Neural cell (in vitro differentiated cells): ENCODE data around the gene SLC11A2. TPM values are rescaled to one million over a fixed set of nuclear protein-coding genes. Genes with fewer than 3 reads are reported as not detected.

Experiments
- H2AFZ ChIP-seq: fragments of 200-600, 300-800 bp; sonication (generic), shearing (Covaris generic); 2 replicates; pipeline ENCODE4 v1.6.0; 2014; ENCODE audit warnings: low read depth, mild to moderate bottlenecking, antibody characterized with exemption, low read length, moderate library complexity
- H3F3A ChIP-seq: fragments of 200-600 bp; shearing (Covaris generic); 2 replicates; pipeline ENCODE4 v1.6.1; 2016; ENCODE audit warnings: mild to moderate bottlenecking, moderate library complexity, mixed read lengths, antibody characterized with exemption, low read length; ENCODE audit not compliant: insufficient read depth, poor library complexity, severe bottlenecking
- H3K27ac ChIP-seq: fragments of 200-600, 300-800 bp; sonication (generic), shearing (Covaris generic); 2 replicates; pipeline ENCODE4 v1.5.1; 2014; ENCODE audit warnings: mild to moderate bottlenecking, low read length, moderate library complexity
- H3K27me3 ChIP-seq: fragments of 300-800, 200-600 bp; sonication (generic), shearing (Covaris generic); 2 replicates; pipeline ENCODE4 v1.6.0; 2014; ENCODE audit warnings: mild to moderate bottlenecking, low read depth, low read length, moderate library complexity; ENCODE audit not compliant: insufficient read depth
- H3K36me3 ChIP-seq: fragments of 300-800, 200-600 bp; sonication (generic), shearing (Covaris generic); 2 replicates; pipeline ENCODE4 v1.5.1; 2014; ENCODE audit warnings: mild to moderate bottlenecking, antibody characterized with exemption, low read length, moderate library complexity; ENCODE audit not compliant: insufficient read depth
- H3K4me2 ChIP-seq: fragments of 300-800, 200-600 bp; sonication (generic), shearing (Covaris generic); 2 replicates; pipeline ENCODE4 v1.6.0; 2014; ENCODE audit warnings: mild to moderate bottlenecking, low read length
- H3K4me3 ChIP-seq: fragments of 300-800, 200-600 bp; sonication (generic), shearing (Covaris generic); 2 replicates; pipeline ENCODE4 v1.5.1; 2014; ENCODE audit warnings: mild to moderate bottlenecking, low read length, moderate library complexity
- H3K79me2 ChIP-seq: fragments of 200-600 bp; shearing (Covaris generic); replicated peaks from 2 replicates; pipeline ENCODE4 v1.6.0; 2014; ENCODE audit warnings: mild to moderate bottlenecking, low read length, moderate library complexity; ENCODE audit not compliant: insufficient read depth
- H3K9ac ChIP-seq: fragments of 300-800, 200-600 bp; sonication (generic), shearing (Covaris generic); 2 replicates; pipeline ENCODE4 v1.6.1; 2016; ENCODE audit warnings: mild to moderate bottlenecking, low read length, mixed read lengths
- H3K9me2 ChIP-seq: fragments of 200-600 bp; shearing (Covaris generic); 2 replicates; pipeline ENCODE4 v1.6.1; 2016; ENCODE audit warnings: mild to moderate bottlenecking, low read length, mixed read lengths; ENCODE audit not compliant: insufficient read depth
- H3K9me3 ChIP-seq: fragments of 200-600, 300-800 bp; sonication (generic), shearing (Covaris generic); 2 replicates; pipeline ENCODE4 v1.6.1; 2016; ENCODE audit warnings: mild to moderate bottlenecking, mixed run types, low read length, moderate library complexity, mixed read lengths
- H4K20me1 ChIP-seq: fragments of 200-600 bp; shearing (Covaris generic); 2 replicates; pipeline ENCODE4 v1.6.1; 2016; ENCODE audit warnings: mild to moderate bottlenecking, mixed run types; ENCODE audit not compliant: insufficient read depth
- CTCF ChIP-seq: fragments of 450-650 bp; IDR thresholded peaks from 2 replicates; pipeline ENCODE4 v1.5.1; 2014; ENCODE audit warnings: antibody characterized with exemption, mild to moderate bottlenecking, moderate library complexity; ENCODE audit not compliant: poor library complexity, severe bottlenecking
- EP300 ChIP-seq: fragments of 450-650 bp; conservative IDR thresholded peaks from 2 replicates; pipeline ENCODE4 v1.6.1; 2014; ENCODE audit warnings: antibody characterized with exemption, mild to moderate bottlenecking, moderate library complexity; ENCODE audit not compliant: poor library complexity, severe bottlenecking
- EZH2 ChIP-seq: fragments of 200-600, 300-800 bp; shearing (Covaris generic), sonication (generic); IDR thresholded peaks from 2 replicates; pipeline ENCODE4 v1.6.1; 2014; ENCODE audit warnings: antibody characterized with exemption, low read length, borderline replicate concordance, mild to moderate bottlenecking; ENCODE audit not compliant: insufficient read depth, poor library complexity, severe bottlenecking
- MXI1 ChIP-seq: fragments of 450-650 bp; conservative IDR thresholded peaks from 2 replicates; pipeline ENCODE4 v1.6.1; 2014; ENCODE audit warnings: antibody characterized with exemption, mild to moderate bottlenecking; ENCODE audit not compliant: poor library complexity, severe bottlenecking
- POLR2AphosphoS5 ChIP-seq: IDR thresholded peaks from 2 replicates; pipeline ENCODE4 v1.6.1; 2012
- RAD21 ChIP-seq: fragments of 450-650 bp; conservative IDR thresholded peaks from 2 replicates; pipeline ENCODE4 v1.6.1; 2014; ENCODE audit warnings: antibody characterized with exemption, mild to moderate bottlenecking, moderate library complexity
- REST ChIP-seq: IDR thresholded peaks from 2 replicates; pipeline ENCODE4 v1.6.1; 2012; ENCODE audit warnings: borderline replicate concordance
- SMC3 ChIP-seq: fragments of 450-650 bp; conservative IDR thresholded peaks from 2 replicates; pipeline ENCODE4 v1.6.1; 2014; ENCODE audit warnings: antibody characterized with exemption, mild to moderate bottlenecking, moderate library complexity; ENCODE audit not compliant: poor library complexity
- TAF1 ChIP-seq: IDR thresholded peaks from 2 replicates; pipeline ENCODE4 v1.6.1; 2012; ENCODE audit warnings: low read depth
- polyA plus RNA-seq: library from polyadenylated mRNA; depleted of rRNA; stranded (reverse); fragments of >200 nt; gene quantifications from 2 replicates; pipeline ENCODE4 v1.2.3, GENCODE V29; 2014

Gene SLC11A2
- polyA plus RNA-seq, 1 donor from 2014 or later, result 62.3 TPM

GRCh38 chr12:51070004-51070403 is 43.8 kb upstream of the SLC11A2 start:
- TF ChIP-seq SMC3, result no peak
- TF ChIP-seq POLR2AphosphoS5, result no peak
- TF ChIP-seq REST, result no peak
- TF ChIP-seq MXI1, result no peak
- no peak for TF ChIP-seq CTCF
- TF ChIP-seq RAD21, result no peak
- Histone ChIP-seq H3F3A (no peaks in the 10 kb centered on the region), H3K4me2 (no peak overlapping the region), H3K9ac (no peak overlapping the region), H3K27me3 (no peaks in the 10 kb centered on the region), H3K79me2 (peaks cover 7% of the 10 kb centered on the region), H3K27ac (no peak overlapping the region), H2AFZ (no peak overlapping the region), H3K9me2 (no peaks in the 10 kb centered on the region), H4K20me1 (no peaks in the 10 kb centered on the region), H3K4me3 (no peak overlapping the region), H3K9me3 (no peaks in the 10 kb centered on the region), H3K36me3 (no peaks in the 10 kb centered on the region)

- H3K9me3 ChIP-seq, result no peaks in the 10 kb centered on the region
- H2AFZ ChIP-seq, result no peak overlapping the region
- no peaks in the 10 kb centered on the region for H3K36me3 ChIP-seq
- H3K27ac ChIP-seq, result no peak overlapping the region
- no peak overlapping the region for H3K9ac ChIP-seq
- no peaks in the 10 kb centered on the region for H4K20me1 ChIP-seq
- no peaks in the 10 kb centered on the region for H3K79me2 ChIP-seq
- H3K4me3 ChIP-seq, result no peak overlapping the region
- TF ChIP-seq RAD21 (no peak), TAF1 (no peak), REST (no peak), EP300 (no peak), MXI1 (no peak), EZH2 (no peak), CTCF (no peak), POLR2AphosphoS5 (no peak)
- no peaks in the 10 kb centered on the region for H3K27me3 ChIP-seq
- H3K4me2 ChIP-seq, result no peak overlapping the region
- no peaks in the 10 kb centered on the region for H3F3A ChIP-seq
- H3K9me2 ChIP-seq, result no peaks in the 10 kb centered on the region
Observed at GRCh38 chr12:51067771-51068170, 41.6 kb upstream of the SLC11A2 start.
